ENCODE results near the gene DIPK1C.

Gene DIPK1C

GRCh38 chr18:74480149-74480651 is 23.1 kb upstream of the DIPK1C start:
- DNase-seq = no peak

GRCh38 chr18:74479486-74480148 is 22.5 kb upstream of the DIPK1C start:
- no peak for DNase-seq

GRCh38 chr18:74478880-74479279 is 21.8 kb upstream of the DIPK1C start:
- DNase-seq = no peak

- DNase-seq = no peak
Measured at GRCh38 chr18:74478316-74478715, 21.2 kb upstream of the DIPK1C start.

- no peak for DNase-seq
Measured at GRCh38 chr18:74477771-74478170, 20.7 kb upstream of the DIPK1C start.

- DNase-seq = peak in 1 of 2 experiments; percentile 50
Measured at GRCh38 chr18:74476140-74476539, 19.0 kb upstream of the DIPK1C start.

- DNase-seq = no peak
Measured at GRCh38 chr18:74473976-74474640, 17.0 kb upstream of the DIPK1C start.

GRCh38 chr18:74472312-74472711 is 15.2 kb upstream of the DIPK1C start:
- DNase-seq = no peak

GRCh38 chr18:74468547-74469061 is 11.5 kb upstream of the DIPK1C start:
- peak in 1 of 2 experiments; percentile 8 for DNase-seq

- DNase-seq = no peak
Measured at GRCh38 chr18:74465775-74466174, 8.7 kb upstream of the DIPK1C start.

- DNase-seq = no peak
Measured at GRCh38 chr18:74463983-74464382, 6.9 kb upstream of the DIPK1C start.

GRCh38 chr18:74463254-74463653 is 6.1 kb upstream of the DIPK1C start:
- no peak for DNase-seq

- no peak for DNase-seq
Measured at GRCh38 chr18:74460825-74461224, 3.7 kb upstream of the DIPK1C start.

- DNase-seq = no peak
Measured at GRCh38 chr18:74459889-74460288, 2.8 kb upstream of the DIPK1C start.

GRCh38 chr18:74457725-74458421 is 765 bp upstream of the DIPK1C start:
- peak in 1 of 2 experiments; percentile 40 for DNase-seq

- DNase-seq = peak in 1 of 2 experiments; percentile 18
Measured at GRCh38 chr18:74456349-74457042, 612 bp downstream of the DIPK1C start.

GRCh38 chr18:74456017-74456348 is 1.1 kb downstream of the DIPK1C start:
- no peak for DNase-seq

- DNase-seq = no peak
Measured at GRCh38 chr18:74455386-74455785, 1.7 kb downstream of the DIPK1C start.

GRCh38 chr18:74454279-74454751 is 2.8 kb downstream of the DIPK1C start:
- no peak for DNase-seq

- DNase-seq = no peak
Measured at GRCh38 chr18:74453642-74454198, 3.4 kb downstream of the DIPK1C start.

GRCh38 chr18:74453016-74453566 is 4.0 kb downstream of the DIPK1C start:
- no peak for DNase-seq

GRCh38 chr18:74451148-74451547 is 6.0 kb downstream of the DIPK1C start:
- no peak for DNase-seq

Data from NCI-H526 (cell line).